ENCODE measurements around the gene IPO13.

GRCh38 chr1:43974443-43975248 is 27.9 kb downstream of the IPO13 start, which contains the start of gene ATP6V0B:
- no peak for TF ChIP-seq PATZ1 (CRISPR knock-in tag; IDR thresholded peaks at IDR 0.05; ENCODE audit: borderline replicate concordance)
- TF ChIP-seq ZFP30 (CRISPR knock-in tag; IDR thresholded peaks at IDR 0.05) = no peak
- no peak for TF ChIP-seq TCF4 (CRISPR knock-in tag; IDR thresholded peaks at IDR 0.05; ENCODE audit: borderline replicate concordance)
- no peak for TF ChIP-seq ARNTL (CRISPR knock-in tag; IDR thresholded peaks at IDR 0.05; ENCODE audit: borderline replicate concordance, low read depth)
- no peak for TF ChIP-seq ZFP3 (CRISPR knock-in tag; IDR thresholded peaks at IDR 0.05)
